NCI-H2107 treated with DMSO at 0.1 percent for 48 hours (cell line): ENCODE results near the gene ATG7.
"Not testable (repeated sequence)": the region's sequence is repeated elsewhere in the genome, so short reads cannot be mapped to it uniquely, and the experiment has no call there.

Source experiments
- DNase-seq: peaks from one replicate; lab custom pipeline; 2025; ENCODE audit not compliant: unreplicated experiment; lab: John Stamatoyannopoulos, UW

ATG7 gene

DNA sequence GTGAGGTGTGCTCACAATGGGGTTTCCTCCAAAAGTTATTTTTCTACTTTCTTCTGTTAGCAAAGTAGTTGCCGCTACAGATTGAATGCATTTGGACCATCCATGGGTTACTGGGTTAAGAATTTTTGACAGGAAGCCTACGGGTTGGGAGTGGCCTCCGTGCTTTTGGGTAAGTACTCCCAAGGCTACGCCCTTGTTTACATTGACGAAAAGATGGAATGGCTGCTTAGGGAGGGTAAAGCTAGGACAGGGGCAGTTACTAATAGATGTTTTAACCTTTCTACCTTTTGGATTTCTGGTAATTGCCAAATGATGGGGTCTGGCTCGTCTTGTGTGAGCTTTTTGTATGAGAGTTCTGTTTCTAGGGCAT is 20.4 kb upstream of the ATG7 start:
- no peak for DNase-seq

DNA sequence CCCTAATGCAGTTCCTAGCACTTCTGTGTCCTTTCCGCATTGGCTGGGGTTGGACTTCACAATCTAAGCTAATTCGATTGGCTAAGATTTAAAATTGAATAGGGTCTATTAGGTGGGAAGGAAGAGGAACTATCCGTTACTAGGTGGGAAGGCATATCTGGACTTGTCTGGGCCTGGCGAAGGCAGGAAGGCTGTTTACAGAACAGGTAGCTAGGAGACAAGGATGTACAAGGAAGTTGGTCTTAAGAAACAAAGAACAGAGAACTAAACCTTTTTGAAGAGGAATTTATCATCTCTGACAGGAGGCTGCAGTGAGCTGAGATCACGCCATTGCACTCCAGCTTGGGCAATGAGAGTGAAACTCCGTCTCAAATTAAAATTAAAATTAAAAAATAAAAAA is 17.3 kb upstream of the ATG7 start:
- no peak for DNase-seq

DNA sequence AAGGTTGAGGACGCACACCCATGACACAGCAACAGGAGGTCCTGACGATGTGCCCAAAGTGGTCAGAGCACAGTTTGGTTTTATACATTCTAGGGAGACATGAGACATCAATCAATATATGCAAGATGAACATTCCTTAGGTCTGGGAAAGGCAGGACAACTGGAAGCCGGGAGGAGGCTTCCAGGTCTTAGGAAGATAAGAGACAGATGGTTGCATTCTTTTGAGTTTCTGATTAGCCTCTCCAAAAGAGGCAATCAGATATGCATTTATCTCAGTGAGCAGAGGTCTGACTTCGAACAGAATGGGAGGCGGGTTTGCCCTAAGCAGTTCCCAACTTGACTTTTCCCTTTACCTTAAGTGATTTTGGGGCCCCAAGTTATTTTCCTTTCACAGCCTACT is 16.7 kb upstream of the ATG7 start:
- not testable (repeated sequence) for DNase-seq

DNA sequence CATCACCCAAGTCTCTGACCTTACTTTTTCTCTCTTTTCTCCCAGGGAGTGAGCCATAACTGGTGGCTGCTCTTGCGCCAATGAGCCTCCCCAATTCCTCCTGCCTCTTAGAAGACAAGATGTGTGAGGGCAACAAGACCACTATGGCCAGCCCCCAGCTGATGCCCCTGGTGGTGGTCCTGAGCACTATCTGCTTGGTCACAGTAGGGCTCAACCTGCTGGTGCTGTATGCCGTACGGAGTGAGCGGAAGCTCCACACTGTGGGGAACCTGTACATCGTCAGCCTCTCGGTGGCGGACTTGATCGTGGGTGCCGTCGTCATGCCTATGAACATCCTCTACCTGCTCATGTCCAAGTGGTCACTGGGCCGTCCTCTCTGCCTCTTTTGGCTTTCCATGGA is 13.2 kb upstream of the ATG7 start:
- no peak for DNase-seq

DNA sequence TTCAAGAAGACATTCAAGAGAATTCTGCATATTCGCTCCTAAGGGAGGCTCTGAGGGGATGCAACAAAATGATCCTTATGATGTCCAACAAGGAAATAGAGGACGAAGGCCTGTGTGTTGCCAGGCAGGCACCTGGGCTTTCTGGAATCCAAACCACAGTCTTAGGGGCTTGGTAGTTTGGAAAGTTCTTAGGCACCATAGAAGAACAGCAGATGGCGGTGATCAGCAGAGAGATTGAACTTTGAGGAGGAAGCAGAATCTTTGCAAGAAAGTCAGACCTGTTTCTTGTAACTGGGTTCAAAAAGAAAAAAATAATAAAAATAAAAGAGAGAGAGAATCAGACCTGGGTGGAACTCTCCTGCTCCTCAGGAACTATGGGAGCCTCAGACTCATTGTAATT is 11.7 kb upstream of the ATG7 start:
- DNase-seq = no peak

DNA sequence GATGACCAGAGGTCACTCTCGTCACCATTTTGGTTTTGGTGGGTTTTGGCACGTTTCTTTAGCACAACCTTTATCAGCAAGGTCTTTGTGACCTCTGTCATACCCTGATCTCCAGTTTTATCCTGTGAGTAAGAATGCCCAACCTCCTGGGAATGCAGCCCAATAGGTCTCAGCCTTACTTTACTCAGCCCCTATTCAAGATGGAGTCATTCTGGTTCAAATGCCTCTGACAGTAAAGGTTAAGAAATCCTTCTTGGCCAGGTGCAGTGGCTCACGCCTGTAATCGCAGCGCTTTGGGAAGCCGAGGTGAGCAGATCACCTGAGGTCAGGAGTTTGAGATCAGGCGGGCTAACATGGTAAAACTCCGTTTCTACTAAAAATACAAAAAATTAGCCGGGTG is 3.2 kb upstream of the ATG7 start:
- no peak for DNase-seq

DNA sequence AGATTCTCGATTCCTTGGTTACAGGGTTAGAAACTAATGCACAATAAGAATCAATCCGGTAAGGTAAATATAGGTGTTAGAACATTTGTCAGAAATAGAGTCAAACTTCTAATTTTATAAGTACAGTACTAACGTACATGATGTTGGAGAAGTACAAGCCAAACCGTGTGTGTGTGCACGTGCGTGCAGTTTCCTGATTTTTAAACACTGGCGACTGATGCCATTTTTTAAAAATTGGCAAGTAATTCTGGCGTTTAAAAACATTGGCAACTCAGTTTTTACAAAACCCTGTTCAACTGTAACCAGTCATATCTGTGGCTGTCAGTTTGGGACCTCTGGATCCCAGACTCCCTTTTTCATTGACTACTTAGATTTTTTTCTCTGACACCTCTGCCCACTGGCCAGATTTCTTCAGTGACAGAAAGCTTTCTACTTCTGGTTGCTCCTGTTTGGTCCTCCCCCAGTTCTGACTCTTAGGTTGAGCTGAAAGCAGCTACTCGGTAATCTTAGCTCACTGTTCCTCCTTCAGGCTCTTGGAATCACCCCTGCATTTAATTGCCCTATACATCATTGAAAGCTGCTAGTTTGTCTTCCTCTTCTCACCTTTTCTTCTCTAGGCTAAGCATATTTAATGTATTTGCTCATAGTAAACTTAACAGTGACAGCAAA is 843 bp downstream of the ATG7 start:
- no peak for DNase-seq

DNA sequence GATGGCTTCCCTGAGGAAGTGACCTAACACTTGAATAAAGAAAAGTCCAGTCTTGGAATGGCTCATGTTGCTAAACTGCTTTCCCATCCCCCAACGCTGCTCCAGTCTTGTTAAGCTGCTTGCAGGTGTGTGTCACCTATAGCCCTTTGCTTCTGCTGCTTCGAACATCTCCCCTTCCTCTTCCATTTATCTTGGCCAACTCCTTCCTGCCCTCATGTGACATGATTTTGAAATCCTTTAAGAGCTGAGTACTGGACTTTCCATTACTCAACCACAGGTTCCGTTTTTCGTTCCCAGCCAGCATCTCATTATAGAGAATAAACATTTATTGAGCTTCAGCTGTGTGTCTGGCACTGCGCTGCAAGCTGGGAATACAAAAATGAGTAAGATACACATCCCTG is 1.7 kb downstream of the ATG7 start:
- no peak for DNase-seq

DNA sequence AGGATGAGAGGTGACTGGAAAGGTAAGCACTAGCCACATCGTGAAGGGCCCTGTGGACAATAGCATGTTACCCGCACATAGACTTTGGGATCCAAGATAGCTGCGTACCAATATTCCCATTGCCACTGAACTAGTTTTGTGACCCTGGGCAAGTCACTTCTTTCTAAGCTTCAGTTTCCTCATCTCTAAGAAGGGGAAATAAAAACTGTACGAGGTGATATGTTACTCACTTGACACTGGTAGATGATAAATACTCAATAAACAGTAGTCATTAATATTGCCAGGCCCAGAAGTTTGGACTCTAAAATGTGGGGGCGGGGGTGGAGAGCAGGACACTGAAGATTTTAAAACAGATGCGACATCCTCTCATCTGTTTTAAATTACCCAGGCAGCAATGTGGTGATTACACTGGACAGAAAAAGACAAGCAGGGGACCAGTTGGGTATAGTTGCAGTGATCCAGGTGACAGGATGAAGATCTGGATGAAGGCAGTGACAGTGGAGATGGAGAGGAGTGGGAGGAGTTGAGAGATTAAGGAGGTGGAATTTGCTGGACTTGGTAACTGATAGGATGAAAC is 2.5 kb downstream of the ATG7 start:
- DNase-seq = no peak

DNA sequence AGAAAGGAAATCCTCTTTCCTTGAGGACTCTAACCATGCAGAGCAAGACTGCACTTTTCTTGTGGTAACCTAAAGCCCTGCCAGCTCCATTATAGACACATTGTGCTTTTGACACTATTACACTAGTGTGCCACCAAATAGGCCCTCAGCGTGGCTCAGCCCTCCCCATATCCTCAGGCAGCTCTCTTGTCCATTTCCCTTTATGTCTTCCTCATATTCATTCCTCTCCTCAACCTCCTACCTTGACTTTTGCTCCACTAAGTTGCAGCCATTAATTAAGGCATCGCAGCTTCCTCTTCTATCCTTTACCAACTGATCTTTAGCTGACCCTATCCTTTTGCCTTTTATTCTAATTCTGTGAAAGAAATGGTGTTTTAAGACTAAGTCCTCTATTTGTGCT is 3.7 kb downstream of the ATG7 start:
- no peak for DNase-seq

DNA sequence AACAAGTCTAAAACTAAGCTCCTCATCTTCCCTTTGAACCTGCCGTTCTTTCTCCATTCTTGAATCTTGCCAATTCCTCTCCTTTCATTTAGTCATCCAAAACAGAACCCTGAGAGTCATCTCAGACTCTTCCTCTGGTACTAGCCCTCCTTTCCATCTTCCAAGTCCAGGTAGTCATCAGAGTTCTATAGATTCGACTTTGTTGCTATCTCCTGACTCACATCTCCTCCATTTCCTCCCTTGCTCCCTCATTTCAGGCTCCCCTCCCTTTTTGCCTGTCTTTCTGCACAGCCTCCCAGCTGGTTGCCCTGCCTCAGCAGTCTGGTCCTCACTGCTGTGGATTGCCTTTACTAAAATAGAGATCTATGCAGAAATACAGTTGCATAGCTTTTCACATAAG is 4.7 kb downstream of the ATG7 start:
- DNase-seq = no peak

DNA sequence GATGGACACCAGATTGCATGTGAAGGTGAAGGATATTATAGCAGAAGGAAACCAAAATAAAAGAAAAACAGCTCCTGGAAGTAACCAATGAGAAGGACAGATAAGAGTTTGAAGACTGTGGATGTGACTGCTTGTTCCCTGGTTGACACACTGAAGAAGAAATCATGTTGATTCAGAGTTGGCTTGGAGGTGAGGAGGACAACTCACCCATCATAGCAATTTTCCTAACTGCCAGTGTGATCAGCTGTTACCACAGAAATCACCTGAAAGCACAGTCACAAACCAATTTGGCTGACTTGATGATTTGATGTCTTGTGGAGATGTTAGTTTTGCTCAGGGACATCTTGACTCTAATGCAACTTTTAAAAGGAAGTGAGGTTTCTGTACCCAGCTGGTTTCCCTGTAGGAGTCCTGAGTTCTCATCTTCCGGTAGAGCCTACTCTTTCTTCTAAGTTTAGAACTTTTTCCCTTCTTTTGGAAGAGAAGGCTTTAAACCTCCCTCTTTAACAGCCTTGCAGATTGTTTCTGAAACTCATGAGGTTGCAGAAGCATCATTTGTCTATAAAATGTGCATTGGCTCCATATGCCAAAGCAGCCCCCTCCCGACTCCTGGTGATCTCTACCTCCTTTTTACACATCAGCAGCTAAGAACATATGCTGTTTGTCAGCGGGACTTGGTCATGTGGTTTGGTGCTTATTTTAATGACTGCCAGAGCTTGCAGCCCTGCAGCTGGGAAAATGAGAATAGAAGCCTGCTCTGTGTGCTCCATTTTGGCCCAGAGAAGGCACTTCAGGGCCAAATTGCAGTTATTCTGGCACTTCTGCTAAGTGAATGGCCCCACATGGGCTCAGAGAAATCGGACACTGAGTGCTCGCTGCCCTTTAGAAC is 10.3 kb downstream of the ATG7 start:
- no peak for DNase-seq

DNA sequence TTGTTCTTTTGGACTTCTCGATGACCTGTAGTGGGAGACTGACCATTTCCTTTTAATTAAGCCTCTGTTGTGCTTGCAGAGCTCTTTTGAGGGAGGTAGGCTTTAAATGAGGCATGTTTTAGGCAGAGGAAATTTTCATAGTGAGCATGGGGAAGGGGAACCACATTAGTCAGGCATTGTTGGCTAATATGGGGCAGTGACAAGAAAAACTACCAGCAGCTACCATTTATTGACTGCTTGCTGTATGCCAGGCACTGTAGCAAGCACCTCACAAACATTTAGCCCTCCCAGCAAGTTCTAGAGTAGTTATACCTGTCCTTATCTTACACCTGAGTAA is 10.9 kb downstream of the ATG7 start:
- no peak for DNase-seq

DNA sequence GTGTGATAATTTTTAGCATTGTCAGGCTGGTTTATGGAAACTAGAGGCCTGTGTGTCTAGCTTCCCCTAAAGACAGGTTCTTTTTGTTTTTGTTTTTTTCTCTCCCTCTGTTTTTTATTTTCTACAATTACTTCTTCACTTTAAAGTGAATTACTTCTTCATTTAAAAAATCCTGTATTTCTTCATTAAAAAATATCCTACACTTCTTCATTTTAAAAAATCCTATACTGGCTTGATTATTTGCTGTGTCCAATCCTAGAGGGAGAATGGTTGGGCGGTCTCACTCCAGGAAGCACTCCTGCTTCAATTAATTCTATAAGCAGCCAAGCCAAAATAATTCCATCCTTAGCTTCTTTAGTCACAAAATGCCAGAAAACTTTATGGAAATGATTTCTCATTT is 11.8 kb downstream of the ATG7 start:
- no peak for DNase-seq

DNA sequence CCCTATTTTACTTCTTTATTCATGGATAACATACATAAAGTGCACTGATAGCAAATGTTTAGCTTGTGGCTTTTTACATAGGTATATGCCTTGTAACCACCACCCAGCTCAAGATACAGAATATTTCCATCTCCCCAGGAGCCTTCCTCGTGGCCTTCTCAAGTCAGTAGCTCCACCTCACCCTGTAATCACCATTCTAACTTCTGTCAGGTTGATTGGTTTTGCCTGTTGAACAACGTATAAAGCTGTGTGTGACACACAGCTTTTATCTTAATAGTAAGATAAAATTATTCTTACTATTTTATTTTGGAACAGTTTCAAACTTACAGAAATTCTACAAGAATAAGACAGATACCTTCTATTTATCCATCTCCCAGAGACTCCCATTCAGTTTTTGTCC is 13.3 kb downstream of the ATG7 start:
- no peak for DNase-seq

DNA sequence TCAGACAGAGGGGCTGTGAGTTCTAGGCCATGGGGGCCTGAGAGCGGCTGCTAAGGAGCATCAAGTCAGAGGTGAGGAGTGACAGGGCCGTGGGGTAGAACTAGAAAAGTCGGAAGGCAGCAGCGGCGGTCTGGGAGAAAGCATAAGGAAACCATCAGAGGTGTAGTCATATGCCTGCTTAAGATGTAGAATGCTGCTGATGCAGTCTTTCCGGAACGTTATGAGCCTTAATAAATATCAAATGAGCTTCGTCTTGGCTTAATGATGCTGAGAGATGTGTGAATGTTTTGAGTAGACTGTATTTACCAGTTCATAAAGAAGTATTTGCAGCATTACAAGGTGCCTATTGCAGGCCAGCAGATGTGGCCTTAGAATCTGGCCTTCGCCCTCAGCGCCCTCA is 15.2 kb downstream of the ATG7 start:
- DNase-seq = no peak

DNA sequence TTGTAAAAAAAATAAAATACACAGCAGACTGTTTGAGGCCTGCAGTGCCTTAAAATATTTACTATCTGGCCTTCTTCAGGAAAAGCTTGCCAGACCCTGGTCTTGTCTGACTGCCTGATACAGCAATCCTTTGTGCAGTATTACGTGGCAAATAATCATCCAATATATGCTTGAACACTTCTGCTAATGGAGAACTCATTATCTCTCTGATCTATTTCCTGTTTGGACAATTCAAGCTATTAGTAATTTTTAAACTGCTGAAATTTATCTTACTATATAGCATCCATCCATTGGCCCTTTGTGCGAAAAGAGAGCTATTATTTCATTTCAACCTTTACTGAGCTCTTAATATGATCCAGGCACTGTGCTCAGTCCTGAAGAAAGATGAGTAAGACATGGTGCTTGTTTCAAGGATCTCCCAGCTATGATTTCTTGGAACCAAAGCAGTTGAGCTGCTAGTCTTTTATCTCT is 15.9 kb downstream of the ATG7 start:
- DNase-seq = no peak

DNA sequence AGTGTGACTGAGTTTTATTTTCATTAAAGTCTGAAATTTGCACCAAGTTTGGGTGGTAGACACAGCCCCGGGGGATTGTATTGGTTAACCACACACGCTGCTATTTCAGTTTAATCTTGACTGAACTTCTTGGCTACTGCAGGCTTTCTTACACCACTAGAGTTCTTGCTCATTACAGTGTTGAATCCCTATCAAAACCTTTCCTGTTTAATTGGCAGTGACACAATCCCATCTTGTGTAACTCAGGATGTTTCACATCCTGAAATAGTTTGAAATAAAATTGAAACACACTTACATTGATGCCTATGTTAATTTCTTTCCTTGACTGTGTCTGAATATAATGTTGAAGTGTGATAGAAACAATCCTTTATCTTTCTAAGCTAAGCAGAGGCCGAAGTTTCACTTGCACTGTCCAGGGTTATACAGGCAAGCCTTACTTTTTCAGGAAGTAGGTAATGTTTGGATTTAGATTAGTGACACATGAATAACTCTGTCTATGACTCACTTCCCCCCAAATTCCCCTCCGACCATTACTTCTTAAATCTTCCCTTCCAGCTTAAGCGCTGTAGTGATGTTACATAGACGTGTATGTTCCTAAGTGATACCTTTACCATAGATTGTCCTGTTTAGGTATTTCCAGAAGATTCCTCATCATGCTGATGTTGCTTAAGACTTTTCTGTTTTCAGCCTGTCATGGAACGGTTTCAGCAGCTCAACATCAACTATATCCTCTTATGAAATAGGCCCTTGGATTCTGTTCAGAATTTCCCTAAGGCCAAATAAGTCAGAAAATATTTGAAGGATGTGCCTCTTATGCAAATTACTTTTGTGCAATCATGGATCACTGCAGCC is 16.8 kb downstream of the ATG7 start:
- DNase-seq = no peak

DNA sequence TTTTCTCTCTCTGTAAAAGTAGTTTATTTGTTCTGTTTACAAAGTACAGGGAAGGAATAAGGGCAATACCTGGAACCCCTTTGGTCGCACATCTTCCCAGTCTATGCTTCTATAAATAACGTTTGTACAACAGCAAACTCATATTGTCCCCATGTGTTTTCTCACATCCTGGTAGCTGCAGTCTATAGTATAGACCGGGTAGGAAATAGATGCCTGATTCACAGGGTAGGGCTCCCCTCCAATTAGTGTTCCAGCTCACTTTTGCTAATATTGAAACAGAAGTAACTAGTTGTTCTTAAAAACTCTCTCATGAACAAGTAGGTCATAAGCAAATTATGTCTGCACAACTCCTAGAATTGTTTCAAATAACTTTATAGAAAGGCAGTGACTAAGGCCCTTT is 17.7 kb downstream of the ATG7 start:
- DNase-seq = no peak

DNA sequence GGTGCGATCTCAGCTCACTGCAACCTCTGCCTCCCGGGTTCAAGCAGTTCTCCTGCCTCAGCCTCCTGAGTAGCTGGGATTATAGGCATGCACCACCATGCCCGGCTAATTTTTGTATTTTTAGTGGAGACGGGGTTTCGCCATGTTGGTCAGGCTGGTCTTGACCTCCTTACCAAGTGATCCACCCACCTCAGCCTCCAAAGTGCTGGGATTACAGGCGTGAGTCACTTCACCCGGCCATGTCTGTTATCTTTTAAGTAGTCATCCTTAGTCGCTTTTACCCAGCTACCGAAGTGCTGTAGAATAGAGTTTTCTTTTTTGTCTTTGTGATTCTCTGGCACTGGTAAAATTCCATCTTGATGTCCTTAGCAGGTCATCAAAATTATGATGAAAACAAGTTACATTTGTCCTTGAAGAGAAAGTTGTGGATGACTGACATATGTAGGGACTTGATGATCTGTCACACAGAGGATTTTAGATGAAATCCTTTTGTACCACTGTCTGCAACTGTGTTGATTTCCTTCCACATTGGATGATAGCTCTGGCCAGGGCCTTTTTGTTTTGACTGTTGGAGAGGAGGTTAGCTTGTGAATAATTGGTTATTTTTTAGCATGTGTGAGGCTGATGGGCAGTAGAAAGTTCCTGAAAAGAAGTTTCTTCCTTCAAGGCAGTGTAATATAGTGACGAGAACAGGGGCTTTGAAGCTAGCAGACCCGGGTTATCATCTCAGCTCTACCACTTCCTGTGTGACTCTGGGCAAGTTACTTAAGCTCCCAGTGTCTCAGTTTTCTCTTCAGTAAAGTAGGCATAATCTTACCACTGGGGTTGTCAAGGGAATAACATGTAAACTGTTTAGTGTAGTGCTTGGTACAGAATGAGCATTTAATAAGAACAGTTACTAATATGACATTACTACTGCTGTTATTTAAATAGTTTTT is 18.8 kb downstream of the ATG7 start:
- DNase-seq = no peak
